K562 (cell line): ENCODE results near the gene NAXE. TPM values are rescaled to one million over a fixed set of nuclear protein-coding genes. Genes with fewer than 3 reads are reported as not detected.

Experiments
- CBFA2T3 ChIP-seq: fragments of 450-650 bp; IDR thresholded peaks from 2 replicates; pipeline ENCODE4 v1.6.1; 2017
- HINFP ChIP-seq: fragments of 450-650 bp; conservative IDR thresholded peaks from 2 replicates; pipeline ENCODE4 v1.6.1; 2016; ENCODE audit warnings: missing genetic modification characterization, low read depth, mild to moderate bottlenecking, control low read depth, missing compliant biosample characterization
- KAT8 ChIP-seq: fragments of 450-650 bp; IDR thresholded peaks from 2 replicates; pipeline ENCODE4 v1.6.1; 2016; ENCODE audit warnings: low read depth, mild to moderate bottlenecking
- MEIS2 ChIP-seq: fragments of 450-650 bp; IDR thresholded peaks from 2 replicates; pipeline ENCODE4 v1.6.1; 2014; ENCODE audit warnings: mild to moderate bottlenecking; ENCODE audit not compliant: partially characterized antibody
- MTA2 ChIP-seq: fragments of 450-650 bp; IDR thresholded peaks from 2 replicates; pipeline ENCODE4 v1.6.1; 2016; ENCODE audit warnings: low read depth
- MXI1 ChIP-seq: IDR thresholded peaks from 2 replicates; pipeline ENCODE4 v1.6.1; 2011; ENCODE audit warnings: low read depth, mild to moderate bottlenecking, improper control_type of control experiment, low read length
- NCOA4 ChIP-seq: fragments of 450-650 bp; IDR thresholded peaks from 2 replicates; pipeline ENCODE4 v1.6.1; 2018; ENCODE audit warnings: mild to moderate bottlenecking; ENCODE audit not compliant: partially characterized antibody
- NFYB ChIP-seq: IDR thresholded peaks from 2 replicates; pipeline ENCODE4 v1.6.1; 2011; ENCODE audit warnings: mild to moderate bottlenecking, moderate library complexity; ENCODE audit not compliant: insufficient read length; ENCODE audit errors: extremely low read depth
- NR2C1 ChIP-seq, 2 experiments: fragments of 450-650 bp; IDR thresholded peaks; 2 replicates each; pipeline ENCODE4 v1.6.1; 2017; ENCODE audit warnings: mild to moderate bottlenecking in 2 of 2, antibody characterized with exemption in 1 of 2, inconsistent platforms in 1 of 2, missing compliant biosample characterization in 1 of 2, missing genetic modification characterization in 1 of 2
- PCBP1 ChIP-seq: fragments of 200-400 bp; formaldehyde crosslinking; IDR thresholded peaks from 2 replicates; pipeline ENCODE4 v1.6.1; 2018; ENCODE audit warnings: mild to moderate bottlenecking, low read depth, low read length; ENCODE audit not compliant: poor library complexity, severe bottlenecking
- PRDM10 ChIP-seq: fragments of 450-650 bp; IDR thresholded peaks from 2 replicates; pipeline ENCODE4 v1.6.1; 2018; ENCODE audit not compliant: partially characterized antibody
- PTTG1 ChIP-seq: fragments of 450-650 bp; IDR thresholded peaks from 2 replicates; pipeline ENCODE4 v1.6.1; 2016; ENCODE audit warnings: low read depth, mild to moderate bottlenecking, missing genetic modification characterization, missing compliant biosample characterization
- TBP ChIP-seq: optimal IDR thresholded peaks from 2 replicates; pipeline ENCODE3; 2011; ENCODE audit warnings: low read depth, low read length, improper control_type of control experiment
- TEAD1 ChIP-seq, 2 experiments: fragments of 450-650 bp in 1 of 2; sonication (generic) in 1 of 2; formaldehyde crosslinking; IDR thresholded peaks; 2 replicates each; pipeline versions ENCODE4 v1.4.0 to v1.8.0; 2020 to 2022; ENCODE audit warnings: mild to moderate bottlenecking in 2 of 2, missing genetic modification reagents in 1 of 2
- ZBED1 ChIP-seq: IDR thresholded peaks from 2 replicates; pipeline ENCODE4 v1.6.1; 2014
- ZFP91 ChIP-seq: sonication (generic); formaldehyde crosslinking; IDR thresholded peaks from 2 replicates; pipeline ENCODE4 v1.8.0; 2022; ENCODE audit warnings: mild to moderate bottlenecking, missing genetic modification reagents
- ZKSCAN1 ChIP-seq: fragments of 150-350 bp; IDR thresholded peaks from 2 replicates; pipeline ENCODE4 v1.6.1; 2016; ENCODE audit warnings: low read depth, low read length
- ZNF133 ChIP-seq: fragments of 250-450 bp; sonication (Bioruptor Pico); IDR thresholded peaks from 2 replicates; pipeline ENCODE4 v1.4.0; 2020; ENCODE audit warnings: mild to moderate bottlenecking
- ZNF175 ChIP-seq: fragments of 200-800 bp; sonication (Bioruptor generic); IDR thresholded peaks from 2 replicates; pipeline ENCODE4 v1.6.1; 2016; ENCODE audit warnings: low read depth, mild to moderate bottlenecking, missing genetic modification characterization, missing compliant biosample characterization
- ZNF79 ChIP-seq: fragments of 250-450 bp; sonication (Bioruptor Pico); IDR thresholded peaks from 2 replicates; pipeline ENCODE4 v1.4.0; 2020; ENCODE audit warnings: low read depth, mild to moderate bottlenecking, moderate library complexity
- polyA plus RNA-seq, 8 experiments: library from polyadenylated mRNA; depleted of rRNA in 4 of 8; stranded (reverse) in 5 of 8; unstranded in 3 of 8; fragments of >200 nt; fragmentation: Nextera tagmentation in 2 of 8; fragmentation: Illumina TruSeq in 1 of 8; extraction: Ambion mirVana in 2 of 8; extraction: Trizol in 1 of 8; gene quantifications; 2 replicates each; pipeline versions ENCODE4 v1.2.1 to v1.2.3, GENCODE V29; 2011 to 2014; ENCODE audit warnings: inconsistent platforms in 1 of 8, missing spikeins in 1 of 8
- total RNA-seq, 7 experiments: library from RNA; depleted of rRNA in 6 of 7; stranded (reverse); fragments of >200 nt in 6 of 7; fragmentation: Illumina TruSeq in 2 of 7; extraction: Trizol in 2 of 7; gene quantifications; 2 replicates each; pipeline versions ENCODE4 v1.2.1 to v1.2.3, GENCODE V29; 2011 to 2021; ENCODE audit warnings: low replicate concordance in 1 of 7

Gene NAXE
- total and polyA plus RNA-seq, 9 of the 15 experiments (the other 6 are each of a cell fraction or from before 2014, with no cell fraction given) = 27.3 to 137 (median 90.0) TPM

GRCh38 chr1:156601122-156601830 lies 9.7 kb downstream of the NAXE start, which contains the start of gene GPATCH4 (continued):
- TF ChIP-seq ZFP91 (CRISPR knock-in tag) (no peak), KAT8 (no peak), TBP (peak; percentile 93), MTA2 (no peak), CBFA2T3 (no peak), ZNF175 (CRISPR knock-in tag) (no peak), TEAD1 (CRISPR knock-in tag; IDR thresholded peaks at IDR 0.05) (peak; percentile 71 to 77; a peak in 3 of 4 replicates), PTTG1 (tag) (no peak), ZKSCAN1 (no peak), NCOA4 (no peak), NFYB (no peak), MEIS2 (no peak), PCBP1 (no peak), ZNF133 (CRISPR knock-in tag) (no peak), PRDM10 (peak; percentile 77), HINFP (tag) (no peak), MXI1 (peak; percentile 98), ZBED1 (no peak), ZNF79 (no peak), NR2C1 (IDR thresholded peaks at IDR 0.05) (peak; percentile 44; the same call in 1 of the 2 replicates), NR2C1 (tag; IDR thresholded peaks at IDR 0.05) (no peak; the same call in 1 of the 2 replicates)
